ENCODE measurements around the gene KCNK6.

KCNK6 gene

GRCh38 chr19:38351865-38352395 lies 32.3 kb downstream of the KCNK6 start:
- no peak overlapping the region for H3K27ac ChIP-seq (replicated peaks)
- no peaks in the 10 kb centered on the region for H3K27me3 ChIP-seq (ENCODE audit: insufficient read depth, poor library complexity, severe bottlenecking)
- TF ChIP-seq POLR2AphosphoS5 (IDR thresholded peaks at IDR 0.05; ENCODE audit: low read depth), result no peak
- DNase-seq (ENCODE audit: low read depth in 1 of 2, low spot score in 1 of 2), result no peak
- H3K4me3 ChIP-seq (replicated peaks; ENCODE audit: insufficient read depth, low read length), result no peak overlapping the region

- Histone ChIP-seq H3K27ac (replicated peaks) (no peak overlapping the region), H3K4me3 (replicated peaks; ENCODE audit: insufficient read depth, low read length) (no peak overlapping the region), H3K27me3 (ENCODE audit: insufficient read depth, poor library complexity, severe bottlenecking) (no peaks in the 10 kb centered on the region)
- TF ChIP-seq SPI1 (IDR thresholded peaks at IDR 0.05; ENCODE audit: borderline replicate concordance, low read depth), result no peak
- TF ChIP-seq REST (IDR thresholded peaks at IDR 0.05; ENCODE audit: insufficient replicate concordance, low read depth), result no peak
- TF ChIP-seq GABPA (IDR thresholded peaks at IDR 0.05; ENCODE audit: low read depth), result no peak
- no peak for TF ChIP-seq POLR2AphosphoS5 (IDR thresholded peaks at IDR 0.05; ENCODE audit: low read depth)
- TF ChIP-seq CTCF (IDR thresholded peaks at IDR 0.05; ENCODE audit: insufficient read depth, low read length), result no peak
- no peak for DNase-seq (ENCODE audit: low read depth in 1 of 2, low spot score in 1 of 2)
Observed at GRCh38 chr19:38352611-38353010, 33.0 kb downstream of the KCNK6 start.

- Histone ChIP-seq H3K4me3 (replicated peaks; ENCODE audit: insufficient read depth, low read length) (no peak overlapping the region), H3K27ac (replicated peaks) (no peak overlapping the region)
Observed at GRCh38 chr19:38355728-38356725, 36.4 kb downstream of the KCNK6 start.

More at GRCh38 chr19:38355728-38356725, 36.4 kb downstream of the KCNK6 start:
- H3K27me3 ChIP-seq (ENCODE audit: insufficient read depth, poor library complexity, severe bottlenecking), result peaks cover 21% of the 10 kb centered on the region
- DNase-seq (ENCODE audit: low read depth in 1 of 2, low spot score in 1 of 2), result no peak
- no peak for TF ChIP-seq SPI1 (IDR thresholded peaks at IDR 0.05; ENCODE audit: borderline replicate concordance, low read depth)
- no peak for TF ChIP-seq POLR2AphosphoS5 (IDR thresholded peaks at IDR 0.05; ENCODE audit: low read depth)
- no peak for TF ChIP-seq CTCF (IDR thresholded peaks at IDR 0.05; ENCODE audit: insufficient read depth, low read length)
- no peak for TF ChIP-seq GABPA (IDR thresholded peaks at IDR 0.05; ENCODE audit: low read depth)
- no peak for TF ChIP-seq REST (IDR thresholded peaks at IDR 0.05; ENCODE audit: insufficient replicate concordance, low read depth)
